Liver (tissue), 9 donors: ENCODE results near the gene SEMA4D. TPM values are rescaled to one million over a fixed set of nuclear protein-coding genes. Genes with fewer than 3 reads are reported as not detected.
"Not testable (repeated sequence)": the region's sequence is repeated elsewhere in the genome, so short reads cannot be mapped to it uniquely, and the experiment has no call there.

Source experiments
- DNase-seq: peaks from one replicate; pipeline ENCODE4 v3.0.0-alpha.2; 2017; ENCODE audit warnings: low spot score
- H3K27ac ChIP-seq, 2 donors: one replicate each; pipeline ENCODE4 v1.7.0; 2013; ENCODE audit warnings: inconsistent platforms in 2 of 2, low read length in 2 of 2, control low read depth in 1 of 2, low read depth in 1 of 2, mild to moderate bottlenecking in 1 of 2
- H3K27me3 ChIP-seq, 4 donors: one replicate each; pipeline versions ENCODE4 v1.6.1 to v1.7.0; 2013; ENCODE audit warnings: low read length in 3 of 4, inconsistent platforms in 1 of 4, mild to moderate bottlenecking in 1 of 4, moderate library complexity in 1 of 4; ENCODE audit not compliant: control insufficient read depth in 4 of 4, insufficient read depth in 4 of 4
- H3K36me3 ChIP-seq, 4 donors: one replicate each; pipeline versions ENCODE4 v1.6.1 to v1.7.0; 2013; ENCODE audit warnings: low read length in 3 of 4, mild to moderate bottlenecking in 3 of 4, low read depth in 1 of 4, moderate library complexity in 1 of 4; ENCODE audit not compliant: control insufficient read depth in 4 of 4, insufficient read depth in 3 of 4
- H3K4me1 ChIP-seq, 4 donors: one replicate each; pipeline versions ENCODE4 v1.6.1 to v1.7.0; 2013; ENCODE audit warnings: low read length in 3 of 4, mild to moderate bottlenecking in 3 of 4, moderate library complexity in 1 of 4; ENCODE audit not compliant: control insufficient read depth in 4 of 4, insufficient read depth in 4 of 4
- H3K4me3 ChIP-seq, 3 donors: one replicate each; pipeline versions ENCODE4 v1.6.1 to v1.7.0; 2013; ENCODE audit warnings: low read length in 3 of 3, control low read depth in 1 of 3, low read depth in 1 of 3, mild to moderate bottlenecking in 1 of 3
- H3K9ac ChIP-seq, 2 donors: one replicate each; pipeline ENCODE4 v1.7.0; 2013; ENCODE audit warnings: low read length in 2 of 2, mild to moderate bottlenecking in 2 of 2, moderate library complexity in 2 of 2, control low read depth in 1 of 2, low read depth in 1 of 2
- H3K9me3 ChIP-seq, 4 donors: one replicate each; pipeline versions ENCODE4 v1.6.1 to v1.7.0; 2013; ENCODE audit warnings: low read length in 3 of 4; ENCODE audit not compliant: control insufficient read depth in 4 of 4
- CTCF ChIP-seq: fragments of 150-350 bp; IDR thresholded peaks from 2 replicates; pipeline ENCODE4 v1.5.1; 2017; ENCODE audit warnings: improper control_type of control experiment, low read depth, low read length; ENCODE audit not compliant: missing input control
- JUND ChIP-seq, 2 donors: IDR thresholded peaks; 2 replicates each; pipeline ENCODE4 v1.6.1; 2016; ENCODE audit warnings: antibody characterized with exemption in 2 of 2
- RAD21 ChIP-seq, 2 donors: IDR thresholded peaks; 2 replicates each; pipeline ENCODE4 v1.6.1; 2016; ENCODE audit warnings: antibody characterized with exemption in 2 of 2, mild to moderate bottlenecking in 2 of 2
- REST ChIP-seq: IDR thresholded peaks from 2 replicates; pipeline ENCODE4 v1.6.1; 2016; ENCODE audit warnings: antibody characterized with exemption, mild to moderate bottlenecking
- RXRA ChIP-seq, 2 donors: IDR thresholded peaks; 2 replicates each; pipeline ENCODE4 v1.6.1; 2017 to 2018; ENCODE audit warnings: antibody characterized with exemption in 2 of 2, mild to moderate bottlenecking in 1 of 2
- SP1 ChIP-seq: IDR thresholded peaks from 2 replicates; pipeline ENCODE4 v1.6.1; 2018; ENCODE audit warnings: antibody characterized with exemption, mild to moderate bottlenecking
- TAF1 ChIP-seq: conservative IDR thresholded peaks from 2 replicates; pipeline ENCODE4 v1.6.1; 2016; ENCODE audit warnings: antibody characterized with exemption, mild to moderate bottlenecking
- YY1 ChIP-seq: IDR thresholded peaks from 2 replicates; pipeline ENCODE4 v1.6.1; 2016; ENCODE audit warnings: antibody characterized with exemption, mild to moderate bottlenecking
- WGBS: extraction: QIAGEN DNeasy Blood & Tissue Kit; methylation state at CpG from one replicate; pipeline ENCODE4 v1.1.7; 2013; 5-methylcytosine and 5-hydroxymethylcytosine counted together
- polyA plus RNA-seq, 2 donors: library from polyadenylated mRNA; stranded (reverse) in 1 of 2; unstranded in 1 of 2; fragments of 200-250 nt in 1 of 2; fragments of >200 nt in 1 of 2; fragmentation: Nextera tagmentation in 1 of 2; extraction: Ambion mirVana in 1 of 2; gene quantifications; one replicate each; pipeline versions ENCODE4 v1.2.1 to v1.2.3, GENCODE V29; 2013 to 2015
- total RNA-seq, 2 donors: library from RNA; depleted of rRNA; stranded (reverse); fragments of >200 nt; gene quantifications; one replicate each; pipeline ENCODE4 v1.2.3, GENCODE V29; 2014
- donor health status: healthy.
- donor health status: healthy.
- donor health status: healthy.
- donor health status: healthy.
- donor health status: healthy.

SEMA4D gene
- total and polyA plus RNA-seq, 4 donors, result 1.4 to 12.0 (median 4.1) TPM

- H3K9ac ChIP-seq, H3K27me3 ChIP-seq, H3K4me3 ChIP-seq, H3K36me3 ChIP-seq, H3K9me3 ChIP-seq, H3K4me1 ChIP-seq, DNase-seq, H3K27ac ChIP-seq: not testable (repeated sequence)
- WGBS, result 97% methylated on average over 27 of the region's 27 CpGs
Measured at GRCh38 chr9:89480372-89480771, 17.5 kb downstream of the SEMA4D start.

GRCh38 chr9:89479669-89480011, 18.3 kb downstream of the SEMA4D start:
- H3K27ac ChIP-seq, DNase-seq, H3K4me3 ChIP-seq, H3K9ac ChIP-seq, H3K36me3 ChIP-seq, H3K9me3 ChIP-seq, H3K4me1 ChIP-seq, H3K27me3 ChIP-seq: not testable (repeated sequence)
- WGBS, result 91% methylated on average over 14 of the region's 17 CpGs

GRCh38 chr9:89478821-89479668, 18.9 kb downstream of the SEMA4D start:
- H3K27me3 ChIP-seq, result no peaks in the 10 kb centered on the region
- no peak overlapping the region for H3K9ac ChIP-seq
- peaks cover 0 to 6% (median 6%) of the 10 kb centered on the region in 4 donors for H3K4me1 ChIP-seq
- H3K36me3 ChIP-seq, result no peaks in the 10 kb centered on the region
- H3K4me3 ChIP-seq, result no peak overlapping the region
- no peak for DNase-seq
- WGBS, result 89% methylated on average over 16 of the region's 16 CpGs
- no peaks in the 10 kb centered on the region for H3K9me3 ChIP-seq
- TF ChIP-seq CTCF (no peak), SP1 (no peak), YY1 (no peak), RXRA (IDR thresholded peaks at IDR 0.05) (no peak), RAD21 (IDR thresholded peaks at IDR 0.05) (no peak), JUND (IDR thresholded peaks at IDR 0.05) (no peak), REST (no peak), TAF1 (no peak)
- no peak overlapping the region for H3K27ac ChIP-seq
